HEK293T (cell line): ENCODE data around the gene APCDD1.

Experiments
- BHLHE40 ChIP-seq: fragments of 450-650 bp; IDR thresholded peaks from 2 replicates; pipeline ENCODE4 v1.6.1; 2016; ENCODE audit warnings: mild to moderate bottlenecking, moderate library complexity, borderline replicate concordance
- ELF4 ChIP-seq: fragments of 450-650 bp; IDR thresholded peaks from 2 replicates; pipeline ENCODE4 v1.6.1; 2017; ENCODE audit warnings: antibody characterized with exemption
- FOXA1 ChIP-seq: fragments of 450-650 bp; IDR thresholded peaks from 2 replicates; pipeline ENCODE4 v1.6.1; 2016; ENCODE audit warnings: mild to moderate bottlenecking
- FOXK2 ChIP-seq: fragments of 450-650 bp; IDR thresholded peaks from 2 replicates; pipeline ENCODE4 v1.6.1; 2016; ENCODE audit warnings: mild to moderate bottlenecking
- FOXM1 ChIP-seq: fragments of 450-650 bp; IDR thresholded peaks from 2 replicates; pipeline ENCODE4 v1.6.1; 2017; ENCODE audit warnings: mild to moderate bottlenecking, borderline replicate concordance
- HDGF ChIP-seq: fragments of 450-650 bp; IDR thresholded peaks from 2 replicates; pipeline ENCODE4 v1.6.1; 2017; ENCODE audit warnings: antibody characterized with exemption, borderline replicate concordance
- NFRKB ChIP-seq: fragments of 450-650 bp; IDR thresholded peaks from 2 replicates; pipeline ENCODE4 v1.6.1; 2016; ENCODE audit warnings: mild to moderate bottlenecking, moderate library complexity
- SP1 ChIP-seq: fragments of 450-650 bp; IDR thresholded peaks from 2 replicates; pipeline ENCODE4 v1.6.1; 2017
- TARDBP ChIP-seq: fragments of 450-650 bp; IDR thresholded peaks from 2 replicates; pipeline ENCODE4 v1.6.1; 2016
- TF ChIP-seq, protein P1 (sequence below): fragments of 450-650 bp; IDR thresholded peaks from 2 replicates; pipeline ENCODE4 v1.6.1; 2016

DNA sequence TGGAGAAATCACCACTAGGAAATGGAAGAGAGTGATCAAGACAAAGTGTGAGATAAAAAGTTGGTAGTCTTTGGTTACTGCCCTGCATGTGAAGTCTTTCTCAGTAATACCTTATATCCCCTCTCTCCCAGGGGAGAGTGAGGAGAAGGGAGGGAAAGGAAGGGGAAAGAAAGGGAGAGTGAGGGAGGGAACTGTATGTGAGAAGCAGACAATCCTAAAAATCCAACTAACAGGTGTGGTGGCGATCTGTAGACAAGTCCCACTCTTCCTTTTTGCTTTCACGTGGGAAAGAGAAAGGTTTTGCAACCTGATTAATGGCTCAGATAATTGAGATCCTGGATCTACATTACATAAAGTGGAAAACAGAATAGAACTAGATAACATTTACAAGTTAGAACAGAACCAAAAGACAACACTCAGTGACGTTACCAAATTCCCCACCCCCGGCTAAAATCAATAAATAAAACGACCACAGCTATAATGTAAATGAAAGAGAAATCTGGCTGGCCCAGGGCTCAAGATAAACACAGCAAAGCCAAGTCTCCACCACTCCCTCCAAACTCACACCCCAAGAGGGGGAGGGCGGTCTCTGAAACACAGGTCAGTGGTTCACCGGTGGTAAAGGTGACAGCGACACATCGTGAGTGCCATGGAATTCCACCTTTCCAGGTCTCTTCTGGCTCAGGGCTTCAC lies 10.0 kb upstream of the APCDD1 start:
- TF ChIP-seq FOXK2 (no peak), ELF4 (no peak), NFRKB (no peak), HDGF (no peak), SP1 (no peak), FOXM1 (no peak), BHLHE40 (no peak), FOXA1 (no peak), TARDBP (no peak)
- TF ChIP-seq, protein P1, sequence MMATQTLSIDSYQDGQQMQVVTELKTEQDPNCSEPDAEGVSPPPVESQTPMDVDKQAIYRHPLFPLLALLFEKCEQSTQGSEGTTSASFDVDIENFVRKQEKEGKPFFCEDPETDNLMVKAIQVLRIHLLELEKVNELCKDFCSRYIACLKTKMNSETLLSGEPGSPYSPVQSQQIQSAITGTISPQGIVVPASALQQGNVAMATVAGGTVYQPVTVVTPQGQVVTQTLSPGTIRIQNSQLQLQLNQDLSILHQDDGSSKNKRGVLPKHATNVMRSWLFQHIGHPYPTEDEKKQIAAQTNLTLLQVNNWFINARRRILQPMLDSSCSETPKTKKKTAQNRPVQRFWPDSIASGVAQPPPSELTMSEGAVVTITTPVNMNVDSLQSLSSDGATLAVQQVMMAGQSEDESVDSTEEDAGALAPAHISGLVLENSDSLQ, result no peak
